8988T (cell line): ENCODE results near the gene TSKU.
"Not testable (repeated sequence)": the region's sequence is repeated elsewhere in the genome, so short reads cannot be mapped to it uniquely, and the experiment has no call there.

ENCODE experiments used
- DNase-seq: peaks from one replicate; pipeline ENCODE4 v3.0.0; 2011

The TSKU gene

DNA sequence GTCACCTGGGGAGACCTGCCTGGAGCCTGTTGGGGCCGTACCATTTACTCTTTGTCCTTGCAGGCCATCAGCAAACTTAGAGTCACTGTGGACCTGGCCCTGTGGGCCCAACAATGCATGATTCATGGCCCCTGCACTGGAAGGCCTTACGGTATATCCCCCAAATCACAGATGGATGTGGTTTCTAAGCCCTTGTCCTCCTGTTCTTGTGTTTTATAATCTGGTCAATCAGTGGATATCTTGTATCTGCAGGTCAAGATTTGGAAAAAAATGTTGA is 6.2 kb downstream of the TSKU start:
- peak; percentile 10 for DNase-seq

DNA sequence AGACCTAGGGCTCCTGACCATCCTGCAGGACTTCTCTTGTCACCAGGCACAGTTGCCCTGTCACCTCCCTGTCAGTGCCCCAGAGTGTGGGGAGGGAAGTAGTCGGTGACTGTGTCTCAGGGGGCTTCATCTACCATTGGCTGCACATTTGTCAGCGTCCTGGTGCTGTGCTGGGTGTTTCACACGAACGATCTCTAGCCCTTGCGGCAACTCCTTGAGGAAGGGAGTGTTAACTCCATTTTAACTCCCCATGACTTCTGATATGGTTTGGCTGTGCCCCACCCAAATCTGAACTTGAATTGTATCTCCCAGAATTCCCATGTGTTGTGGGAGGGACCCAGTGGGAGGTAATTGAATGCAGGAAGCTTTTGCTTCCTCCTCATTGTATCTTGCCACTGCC is 7.1 kb downstream of the TSKU start:
- DNase-seq, result no peak

DNA sequence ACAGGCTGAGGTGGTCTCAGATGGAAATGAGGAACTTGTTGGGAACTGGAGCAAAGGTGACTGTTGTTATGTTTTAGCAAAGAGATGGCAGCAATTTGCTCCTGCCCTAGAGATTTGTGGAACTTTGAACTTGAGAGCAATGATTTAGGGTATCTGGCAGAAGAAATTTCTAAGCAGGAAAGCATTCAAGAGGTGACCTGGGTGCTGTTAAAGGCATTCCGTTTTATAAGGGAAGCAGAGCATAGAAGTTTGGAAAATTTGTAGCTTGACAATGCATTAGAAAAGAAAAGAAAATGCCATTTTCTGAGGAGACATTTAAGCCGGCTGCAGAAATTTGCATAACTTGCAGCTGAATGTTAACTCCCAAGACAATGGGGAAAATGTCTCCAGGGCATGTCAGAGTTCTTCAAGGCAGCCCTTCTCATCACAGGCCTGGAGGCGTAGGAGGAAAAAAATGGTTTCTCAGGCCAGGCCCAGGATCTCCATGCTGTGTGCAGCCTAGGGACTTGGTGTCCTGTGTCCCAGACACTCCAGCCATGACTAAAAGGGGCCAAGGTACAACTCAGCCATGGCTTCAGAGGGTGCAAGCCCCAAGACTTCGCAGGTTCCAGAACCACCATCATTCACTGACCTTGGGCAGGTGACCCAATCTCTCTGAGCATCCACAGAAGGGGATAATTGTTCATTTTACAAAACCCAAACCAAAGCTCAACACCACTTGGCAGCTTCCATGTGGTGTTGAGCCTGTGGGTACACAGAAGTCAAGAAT is 8.0 kb downstream of the TSKU start:
- not testable (repeated sequence) for DNase-seq

- DNase-seq, result no peak
These were observed 8.7 kb downstream of the TSKU start for GRCh38 chr11:76791861-76792260.

- no peak for DNase-seq
These were observed 9.5 kb downstream of the TSKU start for GRCh38 chr11:76792505-76793264.

DNA sequence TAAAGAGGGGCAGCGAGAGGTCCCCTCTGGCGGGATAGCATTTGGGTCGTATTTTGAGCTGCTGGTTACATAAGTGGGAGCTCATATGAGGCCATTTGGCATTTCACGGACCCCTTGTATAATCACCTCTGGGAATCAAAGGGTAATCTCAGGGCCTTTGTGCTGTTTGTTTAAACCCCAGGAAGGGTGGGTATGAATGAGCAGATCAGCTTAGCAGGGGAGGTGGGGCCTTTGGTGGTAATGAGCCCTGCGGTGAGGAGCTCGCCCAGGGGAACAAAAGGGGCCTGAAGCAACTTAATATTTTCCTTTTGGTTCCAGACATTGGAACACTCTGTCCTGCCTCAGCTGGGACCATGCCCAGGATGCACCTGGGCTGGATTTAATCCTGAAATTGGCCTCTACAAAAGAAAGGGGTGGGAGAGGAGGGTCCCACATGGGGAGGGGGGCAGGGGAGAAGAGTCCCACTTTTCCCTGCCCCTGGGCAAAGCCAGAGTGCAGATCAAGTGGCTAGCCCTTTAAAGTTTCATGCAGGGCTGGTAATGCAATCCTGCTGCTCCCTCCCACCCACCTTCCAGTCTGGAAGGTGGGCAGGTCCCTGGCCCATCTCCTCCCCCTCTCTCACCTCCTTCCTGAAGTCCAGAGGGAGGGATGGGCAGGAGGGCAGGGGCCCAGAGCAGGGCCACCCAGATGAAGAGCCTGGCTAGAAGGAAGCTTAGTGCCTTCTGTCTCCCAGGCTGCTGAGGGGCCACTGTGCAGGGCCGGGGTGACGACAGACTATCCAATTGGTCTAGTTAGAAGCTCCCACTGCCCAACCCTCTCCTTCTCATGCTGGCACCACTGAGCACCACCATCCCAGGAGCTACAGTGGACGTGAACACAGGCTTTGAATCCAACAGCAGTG is 10.5 kb downstream of the TSKU start:
- no peak for DNase-seq

DNA sequence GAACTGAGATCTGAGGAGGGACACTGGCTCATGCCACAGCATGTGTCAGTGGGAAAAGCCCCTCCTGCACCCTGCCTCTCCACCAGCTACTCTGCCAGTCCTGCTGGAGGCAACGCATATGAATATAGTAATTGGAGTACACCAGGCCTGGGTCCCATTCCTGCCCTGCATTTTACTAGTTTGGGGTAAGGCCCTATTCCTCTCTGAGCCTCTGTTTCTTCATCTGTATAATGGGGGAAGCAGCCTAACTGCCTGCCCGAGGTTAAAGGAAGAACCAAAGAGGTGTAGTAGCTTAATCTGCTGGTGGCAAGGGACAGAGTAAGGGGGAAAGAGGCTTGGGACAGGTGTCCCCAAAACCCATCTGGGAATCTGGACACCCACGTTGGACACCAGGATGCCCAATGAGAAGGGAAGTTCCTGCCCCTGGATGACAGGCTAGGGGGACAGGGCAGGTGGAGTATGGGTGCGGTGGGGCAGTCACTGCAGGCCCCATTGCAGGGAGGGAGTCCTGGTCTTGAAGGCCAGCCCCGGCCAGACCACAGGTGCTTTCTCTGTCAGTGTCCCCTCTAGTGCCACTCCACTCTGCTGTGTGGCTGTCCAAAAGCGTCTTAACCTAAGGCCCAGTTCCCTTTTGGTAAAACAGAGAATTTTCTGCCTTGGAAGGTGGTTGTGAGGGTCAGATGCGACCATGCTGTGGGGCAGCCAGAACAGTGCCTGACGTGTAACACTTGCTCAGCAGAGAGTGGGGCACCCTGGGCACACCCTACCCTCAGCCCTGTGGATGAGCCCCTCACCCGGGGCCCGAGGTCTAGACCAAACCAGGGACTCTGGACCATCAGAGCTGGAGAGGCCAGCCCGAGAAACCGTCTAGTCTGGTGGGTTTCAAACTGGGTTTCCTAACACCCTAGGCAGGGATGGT is 11.5 kb downstream of the TSKU start:
- no peak for DNase-seq

GRCh38 chr11:76795290-76795935 is 12.3 kb downstream of the TSKU start:
- DNase-seq, result no peak

- DNase-seq, result no peak
These were observed 12.8 kb downstream of the TSKU start for GRCh38 chr11:76795936-76796441.

GRCh38 chr11:76796511-76797198 is 13.5 kb downstream of the TSKU start:
- no peak for DNase-seq

DNA sequence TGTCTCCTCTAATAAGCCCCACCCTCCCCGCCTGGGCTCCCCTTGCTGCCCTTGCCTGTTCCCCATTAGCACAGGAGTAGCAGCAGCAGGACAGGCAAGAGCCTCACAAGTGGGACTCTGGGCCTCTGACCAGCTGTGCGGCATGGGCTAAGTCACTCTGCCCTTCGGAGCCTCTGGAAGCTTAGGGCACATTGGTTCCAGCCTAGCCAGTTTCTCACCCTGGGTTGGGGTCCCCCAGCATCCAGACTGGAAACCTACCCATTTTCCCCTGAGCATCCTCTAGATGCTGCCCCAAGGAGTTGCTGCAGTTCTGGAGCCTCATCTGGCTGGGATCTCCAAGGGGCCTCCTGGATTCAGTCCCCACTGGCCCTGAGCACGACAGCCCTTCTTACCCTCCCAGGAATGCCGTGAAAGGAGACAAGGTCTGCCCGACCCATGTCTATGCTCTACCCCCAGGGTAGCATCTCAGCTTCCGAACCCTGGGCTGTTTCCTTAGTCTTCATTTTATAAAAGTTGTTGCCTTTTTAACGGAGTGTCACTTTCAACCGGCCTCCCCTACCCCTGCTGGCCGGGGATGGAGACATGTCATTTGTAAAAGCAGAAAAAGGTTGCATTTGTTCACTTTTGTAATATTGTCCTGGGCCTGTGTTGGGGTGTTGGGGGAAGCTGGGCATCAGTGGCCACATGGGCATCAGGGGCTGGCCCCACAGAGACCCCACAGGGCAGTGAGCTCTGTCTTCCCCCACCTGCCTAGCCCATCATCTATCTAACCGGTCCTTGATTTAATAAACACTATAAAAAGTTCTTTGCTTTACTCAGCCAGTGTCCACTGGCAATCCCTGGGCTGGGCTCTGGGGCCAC is 14.4 kb downstream of the TSKU start:
- no peak for DNase-seq

DNA sequence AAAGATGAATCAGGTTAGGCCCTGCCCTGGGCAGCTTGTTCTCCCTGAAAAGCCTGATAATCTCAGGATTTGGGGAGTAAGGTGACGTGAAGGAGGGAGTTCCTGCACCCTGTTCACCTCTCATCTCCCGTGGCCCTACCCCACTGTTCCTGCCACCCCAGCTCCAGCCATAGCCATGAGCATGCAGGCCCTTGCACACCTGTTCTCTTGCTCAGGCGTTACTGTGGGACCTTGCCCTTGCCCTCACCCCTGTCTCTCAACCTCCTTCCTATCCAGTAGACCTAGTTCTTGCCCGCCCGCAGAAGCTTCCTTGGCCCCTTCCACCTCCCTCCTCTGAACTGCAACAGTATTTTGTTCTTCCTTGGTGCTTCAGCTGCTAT is 15.0 kb downstream of the TSKU start:
- DNase-seq, result no peak

DNA sequence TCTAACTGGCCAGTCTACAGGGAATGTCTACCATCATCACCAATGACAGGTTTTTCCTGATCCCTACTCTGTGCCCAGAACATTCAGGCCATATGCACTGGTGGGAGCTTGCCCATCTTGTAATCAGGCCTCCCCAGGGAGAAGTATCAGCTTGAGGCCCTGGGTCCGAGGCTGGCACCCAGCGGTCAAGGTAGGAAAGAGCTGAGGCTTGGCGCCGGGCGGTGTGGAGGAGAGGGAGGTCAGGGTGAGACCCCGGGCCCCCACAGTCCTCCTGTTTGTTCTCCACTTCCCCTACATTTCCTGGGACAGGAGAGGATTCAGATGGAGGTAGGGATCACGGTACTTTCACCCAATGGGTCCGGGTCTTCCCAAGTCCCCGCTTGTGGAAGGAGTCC is 15.5 kb downstream of the TSKU start:
- DNase-seq, result no peak

DNA sequence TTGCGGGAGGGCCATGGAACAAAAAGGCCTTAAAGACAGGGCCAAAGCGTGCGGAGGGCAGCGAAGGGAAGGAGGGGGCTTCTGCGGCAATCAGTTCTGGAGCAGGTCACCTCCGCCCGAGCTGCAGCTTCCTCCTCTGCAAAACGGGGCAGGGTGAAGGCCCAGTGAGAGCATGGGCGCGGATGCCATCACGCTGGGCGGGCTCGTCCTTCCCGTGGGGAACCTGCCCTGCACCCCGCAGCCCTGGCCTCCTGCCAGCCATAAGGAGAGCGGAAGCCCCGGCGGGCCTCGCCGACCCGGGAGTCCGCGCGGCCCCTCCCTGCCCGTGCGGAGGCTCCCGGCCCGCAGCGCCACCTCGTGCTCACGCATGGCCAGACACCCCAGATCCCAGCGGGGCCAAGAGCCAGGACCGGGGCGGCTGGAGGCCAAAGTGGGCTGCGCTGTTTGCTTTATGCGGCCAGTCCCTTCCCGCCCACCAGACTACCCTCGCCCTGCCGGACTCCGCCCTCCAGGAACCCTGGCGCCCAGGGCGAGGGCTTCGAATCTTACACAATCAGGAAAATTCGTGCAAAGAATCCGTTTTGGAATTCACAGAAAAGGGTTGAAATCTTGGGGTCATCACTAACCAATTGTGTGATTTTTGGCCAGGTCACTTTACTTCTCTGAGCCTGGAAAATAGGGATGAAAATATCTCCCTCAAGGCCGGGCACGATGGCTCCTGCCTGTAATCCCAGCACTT is 16.1 kb downstream of the TSKU start:
- DNase-seq, result peak; percentile 81

DNA sequence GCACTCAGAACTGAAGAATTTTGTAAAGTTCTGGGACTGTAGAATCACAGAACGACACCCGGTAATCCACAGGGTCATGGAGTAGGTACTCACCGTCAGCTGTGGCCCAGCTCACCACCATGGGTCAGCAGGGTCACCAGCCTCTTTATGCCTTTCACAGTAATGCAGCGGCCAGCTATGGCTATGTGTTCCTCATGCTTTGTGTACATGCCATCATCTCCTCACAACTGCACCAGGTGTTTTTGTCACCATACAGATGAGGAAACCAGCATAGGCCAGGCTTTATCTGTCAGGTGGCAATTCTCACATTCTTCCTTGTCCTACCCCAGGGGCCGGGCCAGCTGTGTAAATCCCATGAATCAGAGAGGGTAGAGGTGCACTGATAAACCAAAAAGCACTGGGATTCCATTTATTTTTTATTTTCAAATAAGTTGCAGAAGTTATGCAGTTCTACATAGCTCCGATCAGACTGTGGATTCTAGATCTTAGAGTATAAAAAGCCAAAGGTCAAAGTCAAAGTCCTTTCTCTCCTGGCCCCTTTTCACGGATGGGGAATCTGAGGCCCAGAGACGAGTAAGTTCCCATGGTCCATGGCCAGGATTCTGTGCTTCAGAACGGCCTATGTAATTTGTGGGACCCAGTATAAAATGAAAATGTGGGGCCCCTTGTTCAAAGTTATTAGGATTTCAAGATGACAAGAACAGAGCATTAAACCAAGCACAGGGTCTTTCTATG is 17.5 kb downstream of the TSKU start:
- DNase-seq, result no peak

DNA sequence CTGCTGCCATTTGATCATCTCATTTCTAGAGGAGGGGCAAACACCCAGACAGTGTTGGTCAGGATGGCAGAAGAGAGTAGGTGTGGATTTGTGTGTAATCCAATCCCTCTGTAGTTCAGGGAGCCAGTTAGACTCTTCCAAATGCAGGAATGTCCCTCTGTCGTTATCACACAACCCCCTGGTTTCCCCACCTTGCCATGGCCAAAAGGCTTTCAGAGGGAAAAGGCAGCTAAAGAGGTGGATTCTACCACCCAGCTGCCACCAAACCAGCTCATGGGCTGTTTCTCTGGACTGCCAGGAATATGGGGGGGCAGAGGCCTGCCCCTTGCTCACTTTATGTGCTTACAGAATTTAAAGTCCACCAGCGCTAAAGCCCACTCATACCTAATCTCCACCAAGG is 18.1 kb downstream of the TSKU start:
- DNase-seq, result no peak

- no peak for DNase-seq
These were observed 18.6 kb downstream of the TSKU start for GRCh38 chr11:76801736-76802135.

GRCh38 chr11:76802151-76802550 is 19.0 kb downstream of the TSKU start:
- no peak for DNase-seq

GRCh38 chr11:76802621-76803020 is 19.5 kb downstream of the TSKU start:
- no peak for DNase-seq
